SJSA1 (cell line): ENCODE data around the gene MYOF. TPM values are rescaled to one million over a fixed set of nuclear protein-coding genes. Genes with fewer than 3 reads are reported as not detected.

ENCODE experiments used
- total RNA-seq: library from RNA; depleted of rRNA; stranded (reverse); fragments of >200 nt; shearing (Covaris generic); gene quantifications from 2 replicates; pipeline ENCODE4 v1.2.3, GENCODE V29; 2014; rRNA removed

Gene MYOF
- total RNA-seq, 1 experiment from 2014 or later: 300 TPM

Other genes with a start within 250 kb of the MYOF start
- gene CEP55, start 14.3 kb upstream of the MYOF start, total RNA-seq: 149 and 198 TPM in 2 replicates
- gene FFAR4, start 84.3 kb upstream of the MYOF start, total RNA-seq: not detected in 2 replicates
- 15.4 and 19.3 TPM in 2 replicates for gene RBP4, start 118.9 kb upstream of the MYOF start, total RNA-seq
- not detected in 2 replicates for gene PDE6C, start 130.2 kb upstream of the MYOF start, total RNA-seq
- gene FRA10AC1, start 220.3 kb upstream of the MYOF start, total RNA-seq: 7.5 and 8.0 TPM in 2 replicates